ENCODE measurements around the gene MRPS35. TPM values are rescaled to one million over a fixed set of nuclear protein-coding genes. Genes with fewer than 3 reads are reported as not detected.

Gene MRPS35
- total RNA-seq, 3 donors from 2014 or later, result 37.7 to 64.1 (median 43.5) TPM

- Histone ChIP-seq H3K36me3 (no peaks in the 10 kb centered on the region), H3K9me3 (no peaks in the 10 kb centered on the region), H3K4me3 (peak overlapping the region; percentile 95 to 97 (median 97)), H3K4me1 (peaks cover 0 to 12% of the 10 kb centered on the region in 2 donors), H3K27ac (peak overlapping the region; percentile 78 to 85), H3K27me3 (no peaks in the 10 kb centered on the region)
- intact Hi-C loops (cut with DNase I; ENCODE audit: low total_unique reads), result no loop called here
- no peak for TF ChIP-seq POLR2A (IDR thresholded peaks at IDR 0.05)
- no peak for TF ChIP-seq POLR2AphosphoS5 (IDR thresholded peaks at IDR 0.05)
- DNase-seq (ENCODE audit: low spot score in 2 of 2), result no peak
Observed at GRCh38 chr12:27709212-27709931, 1.3 kb upstream of the MRPS35 start.

GRCh38 chr12:27709932-27710591, 570 bp upstream of the MRPS35 start:
- H3K27ac ChIP-seq, result peak overlapping the region; percentile 78 to 85
- intact Hi-C loops (cut with DNase I; ENCODE audit: low total_unique reads), result no loop called here
- peak overlapping the region; percentile 95 to 97 (median 97) for H3K4me3 ChIP-seq
- H3K36me3 ChIP-seq, result no peaks in the 10 kb centered on the region
- no peak for DNase-seq (ENCODE audit: low spot score in 2 of 2)
- H3K4me1 ChIP-seq, result peaks cover 0 to 12% of the 10 kb centered on the region in 2 donors
- H3K27me3 ChIP-seq, result no peaks in the 10 kb centered on the region
- TF ChIP-seq POLR2AphosphoS5 (IDR thresholded peaks at IDR 0.05) (no peak), CTCF (IDR thresholded peaks at IDR 0.05) (no peak), POLR2A (IDR thresholded peaks at IDR 0.05) (no peak)
- no peaks in the 10 kb centered on the region for H3K9me3 ChIP-seq

GRCh38 chr12:27711317-27711682, 668 bp downstream of the MRPS35 start:
- DNase-seq (ENCODE audit: low spot score in 2 of 2), result no peak
- intact Hi-C loops (cut with DNase I; ENCODE audit: low total_unique reads), result no loop called here
- Histone ChIP-seq H3K4me1 (peaks cover 0 to 12% of the 10 kb centered on the region in 2 donors), H3K4me3 (peak overlapping the region; percentile 95 to 97 (median 97)), H3K9me3 (no peaks in the 10 kb centered on the region), H3K36me3 (no peaks in the 10 kb centered on the region), H3K27me3 (no peaks in the 10 kb centered on the region), H3K27ac (peak overlapping the region; percentile 78 to 85)
- TF ChIP-seq POLR2AphosphoS5 (IDR thresholded peaks at IDR 0.05), result no peak
- TF ChIP-seq CTCF (IDR thresholded peaks at IDR 0.05), result no peak
- no peak for TF ChIP-seq POLR2A (IDR thresholded peaks at IDR 0.05)

GRCh38 chr12:27711967-27712366, 1.3 kb downstream of the MRPS35 start:
- H3K4me3 ChIP-seq, result peak overlapping the region in 2 of 3 donors; percentile 95 to 97
- no peaks in the 10 kb centered on the region for H3K27me3 ChIP-seq
- peaks cover 0 to 12% of the 10 kb centered on the region in 2 donors for H3K4me1 ChIP-seq
- no peaks in the 10 kb centered on the region for H3K36me3 ChIP-seq
- no peak overlapping the region for H3K27ac ChIP-seq
- H3K9me3 ChIP-seq, result no peaks in the 10 kb centered on the region
- intact Hi-C loops (cut with DNase I; ENCODE audit: low total_unique reads), result no loop called here
- TF ChIP-seq CTCF (IDR thresholded peaks at IDR 0.05) (no peak), POLR2A (IDR thresholded peaks at IDR 0.05) (no peak), POLR2AphosphoS5 (IDR thresholded peaks at IDR 0.05) (no peak)
- DNase-seq (ENCODE audit: low spot score in 2 of 2), result no peak

- Histone ChIP-seq H3K27me3 (no peaks in the 10 kb centered on the region), H3K36me3 (no peaks in the 10 kb centered on the region), H3K4me1 (no peaks in the 10 kb centered on the region), H3K4me3 (no peak overlapping the region), H3K27ac (no peak overlapping the region), H3K9me3 (no peaks in the 10 kb centered on the region)
- TF ChIP-seq POLR2AphosphoS5 (IDR thresholded peaks at IDR 0.05) (no peak), POLR2A (IDR thresholded peaks at IDR 0.05) (no peak), CTCF (IDR thresholded peaks at IDR 0.05) (no peak)
- intact Hi-C loops (cut with DNase I; ENCODE audit: low total_unique reads), result no loop called here
- DNase-seq (ENCODE audit: low spot score in 2 of 2), result no peak
Observed at GRCh38 chr12:27723212-27723611, 12.6 kb downstream of the MRPS35 start.
